Osteocyte (in vitro differentiated cells): ENCODE measurements around the gene VCX3A. TPM values are rescaled to one million over a fixed set of nuclear protein-coding genes. Genes with fewer than 3 reads are reported as not detected.
"Not testable (repeated sequence)": the region's sequence is repeated elsewhere in the genome, so short reads cannot be mapped to it uniquely, and the experiment has no call there.

Source experiments
- DNase-seq: peaks from one replicate; pipeline ENCODE4 v3.0.0; 2021; ENCODE audit warnings: mixed read lengths; ENCODE audit not compliant: unreplicated experiment; ENCODE audit errors: extremely low spot score
- H3K27ac Mint-ChIP-seq: one replicate; pipeline ENCODE4 v1.8.0; 2021; ENCODE audit warnings: mild to moderate bottlenecking, mixed read lengths; ENCODE audit not compliant: unreplicated experiment
- H3K27me3 Mint-ChIP-seq: one replicate; pipeline ENCODE4 v1.8.0; 2021; ENCODE audit warnings: mixed read lengths; ENCODE audit not compliant: unreplicated experiment
- H3K36me3 Mint-ChIP-seq: one replicate; pipeline ENCODE4 v1.8.0; 2021; ENCODE audit warnings: mixed read lengths; ENCODE audit not compliant: unreplicated experiment
- H3K4me1 Mint-ChIP-seq: one replicate; pipeline ENCODE4 v1.8.0; 2021; ENCODE audit warnings: mixed read lengths; ENCODE audit not compliant: unreplicated experiment
- H3K4me3 Mint-ChIP-seq: one replicate; pipeline ENCODE4 v1.8.0; 2021; ENCODE audit warnings: mild to moderate bottlenecking, moderate library complexity, mixed read lengths; ENCODE audit not compliant: unreplicated experiment
- H3K9me3 Mint-ChIP-seq: one replicate; pipeline ENCODE4 v1.8.0; 2021; ENCODE audit warnings: mixed read lengths; ENCODE audit not compliant: unreplicated experiment
- long read RNA-seq: library from polyadenylated mRNA; unstranded; transcript quantifications from one replicate; pipeline ENCODE4 v2.0.0, GENCODE V29; 2021
- total RNA-seq: library from RNA; stranded (reverse); gene quantifications from 2 replicates; pipeline ENCODE4 v1.2.1, GENCODE V29; 2021
- TF ChIP-seq, protein P1 (sequence below): fragments of 200-600 bp; sonication (generic); IDR thresholded peaks from 2 replicates; pipeline ENCODE4 v1.5.0; 2021; ENCODE audit warnings: antibody characterized with exemption, mild to moderate bottlenecking, moderate library complexity

The VCX3A gene
- 0.63 and 0.67 TPM in 2 replicates for total RNA-seq
- long read RNA-seq = 0 reads

DNA sequence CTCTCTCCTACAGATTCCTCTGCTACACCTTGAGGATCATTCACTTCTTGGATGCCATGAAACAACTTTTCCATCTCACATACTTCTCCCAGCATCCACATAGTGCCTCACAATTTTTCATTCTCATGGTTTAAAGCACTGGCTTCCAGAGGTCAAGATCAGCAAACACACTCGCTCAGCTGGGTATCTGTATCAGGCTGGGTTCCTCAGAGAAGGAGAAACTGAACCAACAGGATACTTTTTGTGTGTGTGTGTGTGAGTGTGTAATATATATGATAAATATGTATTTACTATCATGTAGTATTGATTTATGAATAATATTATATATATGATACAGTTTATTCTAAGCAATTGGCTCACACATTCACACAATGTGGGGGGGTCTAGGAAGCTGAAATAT is at the start of gene VCX3A:
TSS of gene VCX3A (minus strand) at position 101 of the 400 bp plus-strand sequence. CDS start 621 bp downstream, outside the sequence.
- H3K27me3 Mint-ChIP-seq, H3K4me1 Mint-ChIP-seq, H3K27ac Mint-ChIP-seq, H3K9me3 Mint-ChIP-seq, DNase-seq, H3K36me3 Mint-ChIP-seq, H3K4me3 Mint-ChIP-seq: not testable (repeated sequence)

DNA sequence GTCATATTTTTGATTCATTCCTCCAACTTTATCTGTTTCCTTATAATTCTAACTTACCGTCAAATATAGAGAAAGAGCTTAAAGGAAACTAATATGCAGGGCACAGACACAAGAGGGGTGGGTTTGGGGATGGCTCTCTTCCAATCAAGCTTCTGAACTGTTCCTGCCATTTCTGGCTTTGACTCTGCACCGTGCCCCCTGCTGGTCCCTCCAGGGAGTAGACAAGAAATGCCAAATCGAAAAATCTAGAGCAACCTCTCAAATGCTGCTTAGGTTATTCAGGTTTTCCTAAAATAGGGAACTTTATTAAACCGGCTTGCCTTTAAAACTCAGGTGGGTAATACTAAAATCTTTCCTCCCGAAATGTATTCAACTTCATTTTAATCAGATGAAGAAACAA is 39.8 kb upstream of the VCX3A start:
- no peak overlapping the region for H3K4me3 Mint-ChIP-seq
- H3K9me3 Mint-ChIP-seq = no peaks in the 10 kb centered on the region
- H3K36me3 Mint-ChIP-seq = no peaks in the 10 kb centered on the region
- no peak for DNase-seq
- no peaks in the 10 kb centered on the region for H3K27me3 Mint-ChIP-seq
- no peaks in the 10 kb centered on the region for H3K4me1 Mint-ChIP-seq
- TF ChIP-seq, protein P1, sequence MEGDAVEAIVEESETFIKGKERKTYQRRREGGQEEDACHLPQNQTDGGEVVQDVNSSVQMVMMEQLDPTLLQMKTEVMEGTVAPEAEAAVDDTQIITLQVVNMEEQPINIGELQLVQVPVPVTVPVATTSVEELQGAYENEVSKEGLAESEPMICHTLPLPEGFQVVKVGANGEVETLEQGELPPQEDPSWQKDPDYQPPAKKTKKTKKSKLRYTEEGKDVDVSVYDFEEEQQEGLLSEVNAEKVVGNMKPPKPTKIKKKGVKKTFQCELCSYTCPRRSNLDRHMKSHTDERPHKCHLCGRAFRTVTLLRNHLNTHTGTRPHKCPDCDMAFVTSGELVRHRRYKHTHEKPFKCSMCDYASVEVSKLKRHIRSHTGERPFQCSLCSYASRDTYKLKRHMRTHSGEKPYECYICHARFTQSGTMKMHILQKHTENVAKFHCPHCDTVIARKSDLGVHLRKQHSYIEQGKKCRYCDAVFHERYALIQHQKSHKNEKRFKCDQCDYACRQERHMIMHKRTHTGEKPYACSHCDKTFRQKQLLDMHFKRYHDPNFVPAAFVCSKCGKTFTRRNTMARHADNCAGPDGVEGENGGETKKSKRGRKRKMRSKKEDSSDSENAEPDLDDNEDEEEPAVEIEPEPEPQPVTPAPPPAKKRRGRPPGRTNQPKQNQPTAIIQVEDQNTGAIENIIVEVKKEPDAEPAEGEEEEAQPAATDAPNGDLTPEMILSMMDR = no peak
- H3K27ac Mint-ChIP-seq = no peak overlapping the region

GRCh38 chrX:6568031-6568430 is 33.1 kb upstream of the VCX3A start:
- Mint-ChIP-seq H3K27me3 (no peaks in the 10 kb centered on the region), H3K27ac (no peak overlapping the region), H3K4me1 (no peaks in the 10 kb centered on the region), H3K36me3 (no peaks in the 10 kb centered on the region), H3K4me3 (no peak overlapping the region), H3K9me3 (peaks cover 2% of the 10 kb centered on the region)
- TF ChIP-seq, protein P1 = no peak
- DNase-seq = no peak

DNA sequence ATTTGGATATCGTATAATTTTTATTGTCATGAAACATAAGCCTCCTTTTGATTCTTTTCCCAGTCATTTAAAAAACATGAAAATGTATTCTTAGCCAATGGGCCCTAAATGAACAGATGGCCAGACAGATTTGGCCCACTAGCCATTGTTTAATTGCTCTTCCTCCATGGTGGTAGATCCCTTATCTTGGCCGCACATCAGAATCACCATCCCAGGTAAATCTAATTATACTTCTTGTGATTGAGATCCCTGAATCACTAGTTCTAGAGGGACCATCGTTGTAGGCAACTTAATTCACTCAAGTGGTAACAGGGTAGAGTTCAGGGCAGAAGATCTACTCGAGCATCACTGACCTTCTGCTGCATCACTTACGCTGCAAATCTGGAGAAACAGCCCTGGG is 24.1 kb upstream of the VCX3A start:
- TF ChIP-seq, protein P1 = no peak
- Mint-ChIP-seq H3K4me3 (no peak overlapping the region), H3K9me3 (peaks cover 34% of the 10 kb centered on the region), H3K27me3 (no peaks in the 10 kb centered on the region), H3K27ac (no peak overlapping the region), H3K4me1 (no peaks in the 10 kb centered on the region), H3K36me3 (no peaks in the 10 kb centered on the region)
- no peak for DNase-seq

- H3K27me3 Mint-ChIP-seq = no peaks in the 10 kb centered on the region
- peaks cover 37% of the 10 kb centered on the region for H3K9me3 Mint-ChIP-seq
- H3K36me3 Mint-ChIP-seq = no peaks in the 10 kb centered on the region
- TF ChIP-seq, protein P1 = no peak
- no peak for DNase-seq
- H3K4me3 Mint-ChIP-seq = no peak overlapping the region
- H3K27ac Mint-ChIP-seq = no peak overlapping the region
- no peaks in the 10 kb centered on the region for H3K4me1 Mint-ChIP-seq
Observed at GRCh38 chrX:6557690-6558089, 22.8 kb upstream of the VCX3A start.

GRCh38 chrX:6550999-6551398 is 16.1 kb upstream of the VCX3A start:
- DNase-seq = no peak
- Mint-ChIP-seq H3K9me3 (peaks cover 47% of the 10 kb centered on the region), H3K27me3 (no peaks in the 10 kb centered on the region)

More at GRCh38 chrX:6550999-6551398, 16.1 kb upstream of the VCX3A start:
- Mint-ChIP-seq H3K4me3 (no peak overlapping the region), H3K36me3 (no peaks in the 10 kb centered on the region), H3K4me1 (no peaks in the 10 kb centered on the region), H3K27ac (no peak overlapping the region)
- TF ChIP-seq, protein P1 = no peak
